Vagina (tissue), 2 donors: ENCODE results near the gene PRTN3.

Experiments
- POLR2A ChIP-seq, 2 donors: fragments of 450-650 bp; IDR thresholded peaks; one replicate each; pipeline ENCODE4 v1.6.1; 2017; ENCODE audit warnings: antibody characterized with exemption in 2 of 2, mild to moderate bottlenecking in 2 of 2, moderate library complexity in 2 of 2
- TF ChIP-seq, protein P1 (sequence below), 3 experiments: fragments of 450-650 bp in 2 of 3; fragments of 200-600 bp in 1 of 3; sonication (generic) in 1 of 3; IDR thresholded peaks; one replicate each; pipeline ENCODE4 v1.5.1; 2017 to 2019; ENCODE audit warnings: antibody characterized with exemption in 3 of 3, mild to moderate bottlenecking in 2 of 3, moderate library complexity in 2 of 3

DNA sequence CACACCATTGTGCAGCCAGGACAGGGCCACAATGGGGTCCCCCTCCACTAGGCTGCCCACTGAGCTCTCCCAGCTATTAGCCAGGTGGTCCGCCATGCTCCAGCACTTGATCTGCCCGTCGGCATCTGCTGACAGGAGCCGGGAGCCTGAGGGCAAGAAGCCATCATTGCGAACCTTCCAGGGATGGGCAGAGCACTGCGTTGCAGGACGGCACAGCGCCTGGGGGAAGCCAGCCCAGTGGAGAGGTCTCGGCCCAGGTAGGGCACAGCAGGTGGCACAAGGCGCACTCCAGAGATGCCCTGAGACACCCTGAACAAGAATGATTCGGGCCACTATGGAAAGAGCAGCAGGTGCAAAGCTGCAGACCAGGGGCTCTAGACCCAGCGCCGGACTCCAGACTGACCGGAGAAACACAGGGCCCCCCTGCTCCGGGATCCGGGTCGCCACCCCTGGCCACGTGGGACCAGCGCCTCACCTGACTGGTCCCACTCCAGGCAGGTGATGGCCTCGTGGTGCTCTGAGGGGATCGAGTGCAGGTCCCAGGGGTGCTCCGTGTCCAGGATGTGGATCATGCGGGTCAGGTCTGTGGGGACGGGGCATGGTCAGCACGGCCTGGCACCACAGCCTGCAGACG, 49.0 kb downstream of the PRTN3 start:
- TF ChIP-seq, protein P1, sequence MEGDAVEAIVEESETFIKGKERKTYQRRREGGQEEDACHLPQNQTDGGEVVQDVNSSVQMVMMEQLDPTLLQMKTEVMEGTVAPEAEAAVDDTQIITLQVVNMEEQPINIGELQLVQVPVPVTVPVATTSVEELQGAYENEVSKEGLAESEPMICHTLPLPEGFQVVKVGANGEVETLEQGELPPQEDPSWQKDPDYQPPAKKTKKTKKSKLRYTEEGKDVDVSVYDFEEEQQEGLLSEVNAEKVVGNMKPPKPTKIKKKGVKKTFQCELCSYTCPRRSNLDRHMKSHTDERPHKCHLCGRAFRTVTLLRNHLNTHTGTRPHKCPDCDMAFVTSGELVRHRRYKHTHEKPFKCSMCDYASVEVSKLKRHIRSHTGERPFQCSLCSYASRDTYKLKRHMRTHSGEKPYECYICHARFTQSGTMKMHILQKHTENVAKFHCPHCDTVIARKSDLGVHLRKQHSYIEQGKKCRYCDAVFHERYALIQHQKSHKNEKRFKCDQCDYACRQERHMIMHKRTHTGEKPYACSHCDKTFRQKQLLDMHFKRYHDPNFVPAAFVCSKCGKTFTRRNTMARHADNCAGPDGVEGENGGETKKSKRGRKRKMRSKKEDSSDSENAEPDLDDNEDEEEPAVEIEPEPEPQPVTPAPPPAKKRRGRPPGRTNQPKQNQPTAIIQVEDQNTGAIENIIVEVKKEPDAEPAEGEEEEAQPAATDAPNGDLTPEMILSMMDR (IDR thresholded peaks at IDR 0.05) = no peak
- no peak for TF ChIP-seq POLR2A (IDR thresholded peaks at IDR 0.05)
